Transverse colon (tissue), 4 donors: ENCODE measurements around the gene BRSK1. TPM values are rescaled to one million over a fixed set of nuclear protein-coding genes. Genes with fewer than 3 reads are reported as not detected.

Experiments
- DNase-seq: peaks from one replicate; pipeline ENCODE4 v3.0.0-alpha.2; 2019
- H3K27ac ChIP-seq, 4 donors: fragments of 200-600 bp; sonication (generic); 2 replicates each; pipeline ENCODE4 v1.5.1; 2016 to 2018; ENCODE audit warnings: inconsistent platforms in 4 of 4
- H3K27me3 ChIP-seq: fragments of 200-600 bp; sonication (generic); 2 replicates; pipeline ENCODE4 v1.5.1; 2017; ENCODE audit warnings: inconsistent platforms
- H3K36me3 ChIP-seq, 4 donors: fragments of 200-600 bp; sonication (generic); 2 replicates each; pipeline ENCODE4 v1.5.1; 2017 to 2019; ENCODE audit warnings: inconsistent platforms in 4 of 4
- H3K4me1 ChIP-seq, 4 donors: fragments of 200-600 bp; sonication (generic); 2 replicates each; pipeline ENCODE4 v1.5.1; 2017 to 2020; ENCODE audit warnings: inconsistent platforms in 4 of 4
- H3K4me3 ChIP-seq, 4 donors: fragments of 200-600 bp; sonication (generic); 1 replicate in 1 of 4; 2 replicates in 3 of 4; pipeline versions ENCODE4 v1.5.1 to v1.6.1; 2017 to 2019; ENCODE audit warnings: inconsistent platforms in 4 of 4
- H3K9me3 ChIP-seq, 2 donors: fragments of 200-600 bp; sonication (generic); 2 replicates each; pipeline ENCODE4 v1.5.1; 2017 to 2019; ENCODE audit warnings: inconsistent platforms in 2 of 2
- EP300 ChIP-seq: sonication (generic); formaldehyde crosslinking; IDR thresholded peaks from one replicate; pipeline ENCODE4 v1.6.1; 2017; ENCODE audit warnings: antibody characterized with exemption, low read depth
- POLR2A ChIP-seq: fragments of 450-650 bp; IDR thresholded peaks from one replicate; pipeline ENCODE4 v1.6.1; 2016; ENCODE audit warnings: antibody characterized with exemption, mild to moderate bottlenecking, moderate library complexity
- POLR2AphosphoS5 ChIP-seq, 3 donors: sonication (generic); formaldehyde crosslinking; IDR thresholded peaks; one replicate each; pipeline ENCODE4 v1.6.1; 2016; ENCODE audit warnings: antibody characterized with exemption in 3 of 3
- WGBS, 2 donors: methylation state at CpG; one replicate each; pipeline ENCODE4 v1.1.5; 2018; ENCODE audit warnings: low coverage in 1 of 2; 5-methylcytosine and 5-hydroxymethylcytosine counted together
- in situ Hi-C, 4 donors: fragments of 200-750 bp; cut with MboI; loops; one replicate each; pipeline versions ENCODE4 v1.15.0 to v1.15.1; 2017; ENCODE audit warnings: low sequenced_read_pairs in 3 of 4, low pct_ligation_motif_present in 1 of 4, low pct_unique_long_range_greater_than_20kb in 1 of 4
- intact Hi-C: fragments of 100-400 bp; cut with DNase I; formaldehyde crosslinking; loops from one replicate; pipeline ENCODE4 v1.15.1; 2023; ENCODE audit warnings: low total_unique reads
- total RNA-seq, 4 donors: library from RNA; depleted of rRNA; stranded (reverse); fragments of >200 nt; gene quantifications; one replicate each; pipeline ENCODE4 v1.1.0, GENCODE V29; 2016
- TF ChIP-seq, protein P1 (sequence below), 5 experiments: fragments of 200-600 bp in 3 of 5; fragments of 450-650 bp in 2 of 5; sonication (generic) in 3 of 5; IDR thresholded peaks; 1 replicate in 2 of 5; 2 replicates in 3 of 5; pipeline ENCODE4 v1.5.1; 2016 to 2017; ENCODE audit warnings: antibody characterized with exemption in 5 of 5, inconsistent platforms in 3 of 5, mild to moderate bottlenecking in 2 of 5, moderate library complexity in 1 of 5

Gene BRSK1
- total RNA-seq, 4 donors from 2014 or later: 1.4 to 17.6 (median 4.7) TPM

- Histone ChIP-seq H3K27ac (peak overlapping the region; percentile 68 to 91 (median 84)), H3K4me3 (peak overlapping the region; percentile 45 to 58 (median 50)), H3K27me3 (peaks cover 19% of the 10 kb centered on the region), H3K36me3 (no peaks in the 10 kb centered on the region), H3K9me3 (no peaks in the 10 kb centered on the region), H3K4me1 (peaks cover 5 to 23% (median 9%) of the 10 kb centered on the region in 4 donors)
- intact Hi-C loops: loop anchor here (5.0 kb wide), 1 partner anchor 1052 kb away; no protein-coding TSS in a partner anchor
- DNase-seq: no peak
- in situ Hi-C loops: loop anchor here in 3 of 4 donors (25.0 kb wide), 2 partner anchors 103 to 128 kb away; partner anchors contain the start of genes UBE2S (in 2 of the 3), RPL28 (in 1 of the 3), TMEM190 (in 1 of the 3) and TMEM238 (in 1 of the 3)
- 67% methylated on average over 1 of the region's 16 CpGs; no CpG with 5 or more reads in 1 of the 2 donors for WGBS, 2 donors
- TF ChIP-seq, protein P1, sequence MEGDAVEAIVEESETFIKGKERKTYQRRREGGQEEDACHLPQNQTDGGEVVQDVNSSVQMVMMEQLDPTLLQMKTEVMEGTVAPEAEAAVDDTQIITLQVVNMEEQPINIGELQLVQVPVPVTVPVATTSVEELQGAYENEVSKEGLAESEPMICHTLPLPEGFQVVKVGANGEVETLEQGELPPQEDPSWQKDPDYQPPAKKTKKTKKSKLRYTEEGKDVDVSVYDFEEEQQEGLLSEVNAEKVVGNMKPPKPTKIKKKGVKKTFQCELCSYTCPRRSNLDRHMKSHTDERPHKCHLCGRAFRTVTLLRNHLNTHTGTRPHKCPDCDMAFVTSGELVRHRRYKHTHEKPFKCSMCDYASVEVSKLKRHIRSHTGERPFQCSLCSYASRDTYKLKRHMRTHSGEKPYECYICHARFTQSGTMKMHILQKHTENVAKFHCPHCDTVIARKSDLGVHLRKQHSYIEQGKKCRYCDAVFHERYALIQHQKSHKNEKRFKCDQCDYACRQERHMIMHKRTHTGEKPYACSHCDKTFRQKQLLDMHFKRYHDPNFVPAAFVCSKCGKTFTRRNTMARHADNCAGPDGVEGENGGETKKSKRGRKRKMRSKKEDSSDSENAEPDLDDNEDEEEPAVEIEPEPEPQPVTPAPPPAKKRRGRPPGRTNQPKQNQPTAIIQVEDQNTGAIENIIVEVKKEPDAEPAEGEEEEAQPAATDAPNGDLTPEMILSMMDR (IDR thresholded peaks at IDR 0.05): no peak
- no peak for TF ChIP-seq EP300
- TF ChIP-seq POLR2AphosphoS5 (IDR thresholded peaks at IDR 0.05): no peak
- TF ChIP-seq POLR2A: no peak
These were observed 735 bp downstream of the BRSK1 start for GRCh38 chr19:55284405-55285058.

- intact Hi-C loops: loop anchor here (5.0 kb wide), 1 partner anchor 1053 kb away; no protein-coding TSS in a partner anchor
- peak overlapping the region in 1 of 4 donors; percentile 58 for H3K4me3 ChIP-seq
- in situ Hi-C loops: loop anchor here in 3 of 4 donors (25.0 kb wide), 2 partner anchors 102 to 127 kb away; partner anchors contain the start of genes UBE2S (in 2 of the 3), RPL28 (in 1 of the 3), TMEM190 (in 1 of the 3) and TMEM238 (in 1 of the 3)
These were observed 1.6 kb downstream of the BRSK1 start for GRCh38 chr19:55285229-55285890.

GRCh38 chr19:55287361-55288079, 3.7 kb downstream of the BRSK1 start:
- H3K27ac ChIP-seq: peak overlapping the region in 1 of 4 donors; percentile 19
- intact Hi-C loops: loop anchor here (5.0 kb wide), 1 partner anchor 1055 kb away; no protein-coding TSS in a partner anchor

More at GRCh38 chr19:55285229-55285890, 1.6 kb downstream of the BRSK1 start:
- DNase-seq: no peak
- H3K27ac ChIP-seq: peak overlapping the region in 2 of 4 donors; percentile 89 to 91
- H3K36me3 ChIP-seq: no peaks in the 10 kb centered on the region
- 56% methylated on average over 18 of the region's 18 CpGs; no CpG with 5 or more reads in 1 of the 2 donors for WGBS, 2 donors
- TF ChIP-seq POLR2AphosphoS5 (IDR thresholded peaks at IDR 0.05): no peak
- no peak for TF ChIP-seq EP300
- TF ChIP-seq, protein P1 (IDR thresholded peaks at IDR 0.05): no peak
- TF ChIP-seq POLR2A: no peak
- H3K27me3 ChIP-seq: peaks cover 19% of the 10 kb centered on the region
- H3K4me1 ChIP-seq: peaks cover 4 to 22% (median 6%) of the 10 kb centered on the region in 4 donors
- H3K9me3 ChIP-seq: no peaks in the 10 kb centered on the region

More at GRCh38 chr19:55287361-55288079, 3.7 kb downstream of the BRSK1 start:
- TF ChIP-seq POLR2A (no peak), EP300 (no peak), POLR2AphosphoS5 (IDR thresholded peaks at IDR 0.05) (no peak)
- TF ChIP-seq, protein P1 (IDR thresholded peaks at IDR 0.05): no peak
- in situ Hi-C loops: loop anchor here in 3 of 4 donors (25.0 kb wide), 2 partner anchors 100 to 125 kb away; partner anchors contain the start of genes UBE2S (in 2 of the 3), RPL28 (in 1 of the 3), TMEM190 (in 1 of the 3) and TMEM238 (in 1 of the 3)
- Histone ChIP-seq H3K36me3 (no peaks in the 10 kb centered on the region), H3K27me3 (peaks cover 19% of the 10 kb centered on the region), H3K9me3 (no peaks in the 10 kb centered on the region), H3K4me1 (peaks cover 0 to 16% (median 1%) of the 10 kb centered on the region in 4 donors), H3K4me3 (no peak overlapping the region)
- WGBS, 2 donors: 52 to 84% methylated on average over 2 to 21 of the region's 21 CpGs
- no peak for DNase-seq
